ENCODE data around the gene DNAJC11. TPM values are rescaled to one million over a fixed set of nuclear protein-coding genes. Genes with fewer than 3 reads are reported as not detected.
"Not testable (repeated sequence)": the region's sequence is repeated elsewhere in the genome, so short reads cannot be mapped to it uniquely, and the experiment has no call there.

The DNAJC11 gene
- total RNA-seq, 1 experiment from 2014 or later = 93.6 TPM

GRCh38 chr1:6667139-6667538 is 34.5 kb downstream of the DNAJC11 start:
- ChIA-PET POLR2A (no interaction called here), CTCF (no interaction called here)
- no peak overlapping the region for H3K27ac ChIP-seq (ENCODE audit: low read length)
- in situ Hi-C loops (cut with HindIII; ENCODE audit: low pct_unique_long_range_greater_than_20kb, low sequenced_read_pairs) = no loop called here
- H3K4me1 ChIP-seq (ENCODE audit: control insufficient read depth, insufficient read depth, low read length) = no peaks in the 10 kb centered on the region
- H3K4me3 ChIP-seq (ENCODE audit: low read depth in 2 of 2, low read length in 2 of 2) = no peak overlapping the region
- peaks cover 2% of the 10 kb centered on the region; the same call in 1 of the 2 replicates for H3K36me3 ChIP-seq (ENCODE audit: control insufficient read depth, insufficient read depth, low read length)
- no peak for TF ChIP-seq REST (IDR thresholded peaks at IDR 0.05; ENCODE audit: insufficient read depth in 1 of 2, low read depth in 2 of 2, low read length in 1 of 2)
- TF ChIP-seq TCF7L2 (IDR thresholded peaks at IDR 0.05; ENCODE audit: low read depth, low read length) = no peak
- ATAC-seq (no peak), DNase-seq (ENCODE audit: low read depth, low spot score) (no peak)
- intact Hi-C loops (cut with micrococcal nuclease; ENCODE audit: unreplicated experiment) = no loop called here
- no peaks in the 10 kb centered on the region for H3K27me3 ChIP-seq (ENCODE audit: control insufficient read depth, insufficient read depth, low read length)
- BruUV-seq (replicated peaks) = no TSS peak
- no peaks in the 10 kb centered on the region for H3K9me3 ChIP-seq (ENCODE audit: control insufficient read depth, insufficient read depth, low read depth, low read length)

- Histone ChIP-seq H3K9me3 (ENCODE audit: control insufficient read depth, insufficient read depth, low read depth, low read length) (no peaks in the 10 kb centered on the region), H3K4me1 (ENCODE audit: control insufficient read depth, insufficient read depth, low read length) (no peaks in the 10 kb centered on the region), H3K36me3 (ENCODE audit: control insufficient read depth, insufficient read depth, low read length) (peaks cover 2% of the 10 kb centered on the region; the same call in 1 of the 2 replicates), H3K4me3 (ENCODE audit: low read depth in 2 of 2, low read length in 2 of 2) (no peak overlapping the region), H3K27ac (ENCODE audit: low read length) (no peak overlapping the region), H3K27me3 (ENCODE audit: control insufficient read depth, insufficient read depth, low read length) (no peaks in the 10 kb centered on the region)
- no peak for DNase-seq (ENCODE audit: low read depth, low spot score)
- ATAC-seq = no peak
- TF ChIP-seq POLR2AphosphoS5 (IDR thresholded peaks at IDR 0.05; ENCODE audit: low read depth, low read length) (no peak), SIN3A (IDR thresholded peaks at IDR 0.05; ENCODE audit: borderline replicate concordance, insufficient read depth, low read depth, low read length) (no peak), CTCF (IDR thresholded peaks at IDR 0.05) (no peak)
- intact Hi-C loops (cut with micrococcal nuclease; ENCODE audit: unreplicated experiment) = no loop called here
- ChIA-PET POLR2A (no interaction called here), CTCF (no interaction called here)
- no TSS peak for BruUV-seq (replicated peaks)
- in situ Hi-C loops (cut with HindIII; ENCODE audit: low pct_unique_long_range_greater_than_20kb, low sequenced_read_pairs) = no loop called here
These were observed 34.9 kb downstream of the DNAJC11 start for GRCh38 chr1:6666696-6667095.

- H3K4me3 ChIP-seq (ENCODE audit: low read depth in 2 of 2, low read length in 2 of 2); H3K4me1 ChIP-seq (ENCODE audit: control insufficient read depth, insufficient read depth, low read length); POLR2A ChIA-PET; intact Hi-C loops (cut with micrococcal nuclease; ENCODE audit: unreplicated experiment); in situ Hi-C loops (cut with HindIII; ENCODE audit: low pct_unique_long_range_greater_than_20kb, low sequenced_read_pairs); H3K9me3 ChIP-seq (ENCODE audit: control insufficient read depth, insufficient read depth, low read depth, low read length); BruUV-seq (replicated peaks); H3K27me3 ChIP-seq (ENCODE audit: control insufficient read depth, insufficient read depth, low read length); H3K36me3 ChIP-seq (ENCODE audit: control insufficient read depth, insufficient read depth, low read length); ATAC-seq; H3K27ac ChIP-seq (ENCODE audit: low read length); CTCF ChIA-PET; DNase-seq (ENCODE audit: low read depth, low spot score): not testable (repeated sequence)
These were observed 39.1 kb downstream of the DNAJC11 start for GRCh38 chr1:6662468-6662867.

Data from Panc1 (cell line).